GM19238 (cell line): ENCODE data around the gene KMT2C.
"Not testable (repeated sequence)": the region's sequence is repeated elsewhere in the genome, so short reads cannot be mapped to it uniquely, and the experiment has no call there.

ENCODE experiments used
- DNase-seq: peaks from one replicate; pipeline ENCODE4 v3.0.0; 2011; ENCODE audit warnings: low spot score; ENCODE audit not compliant: insufficient read length

The KMT2C gene

GRCh38 chr7:152362128-152362926 is 73.5 kb downstream of the KMT2C start:
- DNase-seq, result no peak

GRCh38 chr7:152355474-152356057 is 80.2 kb downstream of the KMT2C start:
- DNase-seq, result no peak

- no peak for DNase-seq
These were observed 81.7 kb downstream of the KMT2C start for GRCh38 chr7:152354061-152354460.

- DNase-seq, result not testable (repeated sequence)
These were observed 82.5 kb downstream of the KMT2C start for GRCh38 chr7:152353281-152353680.

GRCh38 chr7:152351747-152352146 is 84.1 kb downstream of the KMT2C start:
- DNase-seq, result not testable (repeated sequence)

GRCh38 chr7:152351168-152351567 is 84.6 kb downstream of the KMT2C start:
- no peak for DNase-seq

GRCh38 chr7:152347888-152348287 is 87.9 kb downstream of the KMT2C start:
- no peak for DNase-seq

GRCh38 chr7:152344253-152344652 is 91.5 kb downstream of the KMT2C start:
- DNase-seq, result no peak

- no peak for DNase-seq
These were observed 93.0 kb downstream of the KMT2C start for GRCh38 chr7:152342796-152343195.

GRCh38 chr7:152341914-152342236 is 93.9 kb downstream of the KMT2C start:
- no peak for DNase-seq

GRCh38 chr7:152341039-152341913 is 94.5 kb downstream of the KMT2C start:
- DNase-seq, result no peak

- DNase-seq, result no peak
These were observed 95.6 kb downstream of the KMT2C start for GRCh38 chr7:152340161-152340560.

GRCh38 chr7:152338561-152338960 is 97.2 kb downstream of the KMT2C start:
- no peak for DNase-seq

GRCh38 chr7:152336754-152337368 is 98.9 kb downstream of the KMT2C start:
- no peak for DNase-seq

- no peak for DNase-seq
These were observed 99.8 kb downstream of the KMT2C start for GRCh38 chr7:152335900-152336571.

- DNase-seq, result no peak
These were observed 102.7 kb downstream of the KMT2C start for GRCh38 chr7:152333134-152333533.

- DNase-seq, result no peak
These were observed 105.0 kb downstream of the KMT2C start for GRCh38 chr7:152330827-152331226.

GRCh38 chr7:152329469-152329868 is 106.3 kb downstream of the KMT2C start:
- DNase-seq, result no peak

- no peak for DNase-seq
These were observed 107.6 kb downstream of the KMT2C start for GRCh38 chr7:152328234-152328633.

- DNase-seq, result no peak
These were observed 120.0 kb downstream of the KMT2C start for GRCh38 chr7:152315845-152316244.
